GM19397 (cell line): ENCODE measurements around the gene TYW1.
"Not testable (repeated sequence)": the region's sequence is repeated elsewhere in the genome, so short reads cannot be mapped to it uniquely, and the experiment has no call there.

Experiments
- ATAC-seq: cut with Tn5 transposase; IDR thresholded peaks from one replicate; pipeline ENCODE4 v1.9.1; 2021; ENCODE audit warnings: mild to moderate bottlenecking, moderate library complexity; ENCODE audit not compliant: unreplicated experiment

Gene TYW1

GRCh38 chr7:66996444-66997191, at the start of gene TYW1:
Gene TYW1 (plus strand): TSS chr7:66996833. CDS start chr7:66996979, 146 bp downstream.
- ATAC-seq = peak; percentile 90

- no peak for ATAC-seq
Observed at GRCh38 chr7:66948480-66949109, 48.0 kb upstream of the TYW1 start.

GRCh38 chr7:66950311-66950710, 46.3 kb upstream of the TYW1 start:
- ATAC-seq = no peak

- ATAC-seq = no peak
Observed at GRCh38 chr7:66950763-66951162, 45.9 kb upstream of the TYW1 start.

- ATAC-seq = no peak
Observed at GRCh38 chr7:66952343-66953043, 44.1 kb upstream of the TYW1 start.

GRCh38 chr7:66953044-66953427, 43.6 kb upstream of the TYW1 start:
- no peak for ATAC-seq

GRCh38 chr7:66957595-66958290, 38.9 kb upstream of the TYW1 start:
- ATAC-seq = no peak

- ATAC-seq = no peak
Observed at GRCh38 chr7:66958538-66959350, 37.9 kb upstream of the TYW1 start.

GRCh38 chr7:66960192-66960591, 36.4 kb upstream of the TYW1 start:
- ATAC-seq = no peak

- ATAC-seq = no peak
Observed at GRCh38 chr7:66961096-66961495, 35.5 kb upstream of the TYW1 start.

GRCh38 chr7:66964411-66964810, 32.2 kb upstream of the TYW1 start:
- no peak for ATAC-seq

- ATAC-seq = no peak
Observed at GRCh38 chr7:66967029-66967428, 29.6 kb upstream of the TYW1 start.

GRCh38 chr7:66969001-66969400, 27.6 kb upstream of the TYW1 start:
- not testable (repeated sequence) for ATAC-seq

- no peak for ATAC-seq
Observed at GRCh38 chr7:66970310-66970709, 26.3 kb upstream of the TYW1 start.

- ATAC-seq = no peak
Observed at GRCh38 chr7:66974986-66975590, 21.5 kb upstream of the TYW1 start.

- ATAC-seq = not testable (repeated sequence)
Observed at GRCh38 chr7:66978312-66978711, 18.3 kb upstream of the TYW1 start.

- not testable (repeated sequence) for ATAC-seq
Observed at GRCh38 chr7:66979013-66979412, 17.6 kb upstream of the TYW1 start.

- ATAC-seq = not testable (repeated sequence)
Observed at GRCh38 chr7:66980336-66980735, 16.3 kb upstream of the TYW1 start.

GRCh38 chr7:66989552-66989951, 7.1 kb upstream of the TYW1 start:
- ATAC-seq = not testable (repeated sequence)

- ATAC-seq = not testable (repeated sequence)
Observed at GRCh38 chr7:66994051-66994450, 2.6 kb upstream of the TYW1 start.
